ENCODE measurements around the gene FOXJ3.

- TF ChIP-seq POLR2A (IDR thresholded peaks at IDR 0.05; ENCODE audit: low read depth, low read length), result no peak
- no peak for TF ChIP-seq TAF1 (IDR thresholded peaks at IDR 0.05; ENCODE audit: low read depth, low read length)
Measured at GRCh38 chr1:42130061-42130660, 204.9 kb downstream of the FOXJ3 start.
